ENCODE data around the gene OR4D1. TPM values are rescaled to one million over a fixed set of nuclear protein-coding genes. Genes with fewer than 3 reads are reported as not detected.

Gene OR4D1
- total and polyA plus RNA-seq, 2 donors (not counting 1 experiment from before 2014, with no cell fraction given), result 0.01 TPM; not detected in 1

GRCh38 chr17:58105093-58105492 lies 43.1 kb upstream of the OR4D1 start:
- POLR2A ChIA-PET, result no interaction called here
- H3K9ac ChIP-seq (ENCODE audit: low read length), result no peak overlapping the region
- H3K27me3 ChIP-seq (replicated peaks in 1 of 4; ENCODE audit: control extremely low read depth in 1 of 4, control insufficient read depth in 3 of 4, insufficient read depth in 4 of 4, low read length in 3 of 4), result no peaks in the 10 kb centered on the region
- H3K4me3 ChIP-seq (ENCODE audit: control extremely low read depth in 1 of 5, extremely low read depth in 1 of 5, insufficient read depth in 1 of 5, low read depth in 2 of 5, low read length in 4 of 5), result no peak overlapping the region
- no peaks in the 10 kb centered on the region for H3K9me3 Mint-ChIP-seq (ENCODE audit: insufficient read depth)
- no peak overlapping the region for H3K4me3 Mint-ChIP-seq
- ATAC-seq (ENCODE audit: low read depth) (no peak), DNase-seq (no peak)
- H3K36me3 ChIP-seq (replicated peaks in 1 of 2; ENCODE audit: control extremely low read depth in 1 of 2, control insufficient read depth in 1 of 2, extremely low read depth in 1 of 2, insufficient read depth in 2 of 2, low read length in 1 of 2), result no peaks in the 10 kb centered on the region
- H4K20me1 ChIP-seq (ENCODE audit: control insufficient read depth, insufficient read depth, low read length, poor library complexity, severe bottlenecking), result no peaks in the 10 kb centered on the region
- H3K4me1 ChIP-seq (ENCODE audit: control insufficient read depth in 2 of 2, insufficient read depth in 2 of 2, low read length in 2 of 2), result no peaks in the 10 kb centered on the region
- no peak overlapping the region for H3K27ac ChIP-seq (ENCODE audit: low read length in 2 of 2)
- no peaks in the 10 kb centered on the region for H3K79me2 ChIP-seq (ENCODE audit: control insufficient read depth, insufficient read depth, low read length)
- no CpG with 5 or more reads among the region's 1 CpG for WGBS (ENCODE audit: insufficient coverage)
- no peaks in the 10 kb centered on the region for H3K27me3 Mint-ChIP-seq
- no peaks in the 10 kb centered on the region for H3K9me3 ChIP-seq (ENCODE audit: control extremely low read depth in 1 of 3, control insufficient read depth in 2 of 3, insufficient read depth in 1 of 3, low read length in 2 of 3)
- CTCF ChIA-PET, result no interaction called here
- H3K4me1 Mint-ChIP-seq, result no peaks in the 10 kb centered on the region
- no peak overlapping the region for H3K27ac Mint-ChIP-seq
- TF ChIP-seq EZH2 (IDR thresholded peaks at IDR 0.05; ENCODE audit: borderline replicate concordance, insufficient read depth, low read depth, low read length, poor library complexity, severe bottlenecking), result no peak
- TF ChIP-seq CTCF (IDR thresholded peaks at IDR 0.05), result no peak
- H2AFZ ChIP-seq (ENCODE audit: insufficient read depth, low read depth, low read length, poor library complexity, severe bottlenecking), result no peak overlapping the region
- no peak overlapping the region for H3K4me2 ChIP-seq (replicated peaks; ENCODE audit: low read depth, low read length, poor library complexity, severe bottlenecking)
- intact Hi-C loops (cut with micrococcal nuclease), result no loop called here

GRCh38 chr17:58107306-58107705 lies 40.9 kb upstream of the OR4D1 start:
- Mint-ChIP-seq H3K27me3 (peaks cover 10% of the 10 kb centered on the region), H3K4me3 (no peak overlapping the region), H3K4me1 (no peaks in the 10 kb centered on the region), H3K27ac (no peak overlapping the region), H3K9me3 (ENCODE audit: insufficient read depth) (no peaks in the 10 kb centered on the region)
- H3K79me2 ChIP-seq (ENCODE audit: control insufficient read depth, insufficient read depth, low read length), result no peaks in the 10 kb centered on the region
- no peak overlapping the region for H3K4me3 ChIP-seq (ENCODE audit: control extremely low read depth in 1 of 5, extremely low read depth in 1 of 5, insufficient read depth in 1 of 5, low read depth in 2 of 5, low read length in 4 of 5)
- H3K36me3 ChIP-seq (replicated peaks in 1 of 2; ENCODE audit: control extremely low read depth in 1 of 2, control insufficient read depth in 1 of 2, extremely low read depth in 1 of 2, insufficient read depth in 2 of 2, low read length in 1 of 2), result no peaks in the 10 kb centered on the region
- no peak overlapping the region for H2AFZ ChIP-seq (ENCODE audit: insufficient read depth, low read depth, low read length, poor library complexity, severe bottlenecking)
- H3K4me2 ChIP-seq (replicated peaks; ENCODE audit: low read depth, low read length, poor library complexity, severe bottlenecking), result no peak overlapping the region
- intact Hi-C loops (cut with micrococcal nuclease), result no loop called here
- TF ChIP-seq EZH2 (IDR thresholded peaks at IDR 0.05; ENCODE audit: borderline replicate concordance, insufficient read depth, low read depth, low read length, poor library complexity, severe bottlenecking) (no peak), CTCF (IDR thresholded peaks at IDR 0.05) (no peak)
- ATAC-seq (ENCODE audit: low read depth) (no peak), DNase-seq (no peak)
- no CpG with 5 or more reads among the region's 1 CpG for WGBS (ENCODE audit: insufficient coverage)
- H3K27me3 ChIP-seq (replicated peaks in 1 of 4; ENCODE audit: control extremely low read depth in 1 of 4, control insufficient read depth in 3 of 4, insufficient read depth in 4 of 4, low read length in 3 of 4), result peaks cover 0 to 2% (median 0%) of the 10 kb centered on the region in 4 experiments
- no peak overlapping the region for H3K27ac ChIP-seq (ENCODE audit: low read length in 2 of 2)
- H3K4me1 ChIP-seq (ENCODE audit: control insufficient read depth in 2 of 2, insufficient read depth in 2 of 2, low read length in 2 of 2), result no peaks in the 10 kb centered on the region
- no peaks in the 10 kb centered on the region for H3K9me3 ChIP-seq (ENCODE audit: control extremely low read depth in 1 of 3, control insufficient read depth in 2 of 3, insufficient read depth in 1 of 3, low read length in 2 of 3)
- H3K9ac ChIP-seq (ENCODE audit: low read length), result no peak overlapping the region
- CTCF ChIA-PET, result no interaction called here
- no peaks in the 10 kb centered on the region for H4K20me1 ChIP-seq (ENCODE audit: control insufficient read depth, insufficient read depth, low read length, poor library complexity, severe bottlenecking)
- POLR2A ChIA-PET, result interaction anchor here (0.7 kb wide), 1 partner anchor 185 kb away, joined by 7 read pairs; no protein-coding TSS in a partner anchor

Data from B cell (primary cell).